Fibroblast of upper back skin (primary cell): ENCODE measurements around the gene MSI2.
"Not testable (repeated sequence)": the region's sequence is repeated elsewhere in the genome, so short reads cannot be mapped to it uniquely, and the experiment has no call there.

Experiments used
- DNase-seq: peaks from one replicate; pipeline ENCODE4 v3.0.0-alpha.2; 2013

Gene MSI2

GRCh38 chr17:57294101-57294500 is 37.8 kb downstream of the MSI2 start:
- no peak for DNase-seq

- peak; percentile 23 for DNase-seq
Observed at GRCh38 chr17:57294629-57295501, 38.5 kb downstream of the MSI2 start.

GRCh38 chr17:57295526-57296023 is 39.3 kb downstream of the MSI2 start:
- DNase-seq = peak; percentile 66

- DNase-seq = no peak
Observed at GRCh38 chr17:57296231-57296630, 39.9 kb downstream of the MSI2 start.

GRCh38 chr17:57299176-57299575 is 42.9 kb downstream of the MSI2 start:
- DNase-seq = no peak

GRCh38 chr17:57300592-57300991 is 44.3 kb downstream of the MSI2 start:
- DNase-seq = not testable (repeated sequence)

- no peak for DNase-seq
Observed at GRCh38 chr17:57302690-57303465, 46.6 kb downstream of the MSI2 start.

GRCh38 chr17:57305144-57305728 is 48.9 kb downstream of the MSI2 start:
- no peak for DNase-seq

- DNase-seq = peak; percentile 23
Observed at GRCh38 chr17:57305908-57306504, 49.7 kb downstream of the MSI2 start.

- no peak for DNase-seq
Observed at GRCh38 chr17:57308543-57309186, 52.3 kb downstream of the MSI2 start.

GRCh38 chr17:57309479-57309878 is 53.2 kb downstream of the MSI2 start:
- DNase-seq = no peak

- DNase-seq = no peak
Observed at GRCh38 chr17:57311281-57312216, 55.2 kb downstream of the MSI2 start.

- no peak for DNase-seq
Observed at GRCh38 chr17:57312242-57312641, 55.9 kb downstream of the MSI2 start.

- DNase-seq = no peak
Observed at GRCh38 chr17:57313097-57313835, 56.9 kb downstream of the MSI2 start.

- no peak for DNase-seq
Observed at GRCh38 chr17:57315061-57316015, 59.0 kb downstream of the MSI2 start.

- no peak for DNase-seq
Observed at GRCh38 chr17:57316361-57316760, 60.0 kb downstream of the MSI2 start.

GRCh38 chr17:57317079-57317478 is 60.8 kb downstream of the MSI2 start:
- DNase-seq = no peak

GRCh38 chr17:57318913-57319312 is 62.6 kb downstream of the MSI2 start:
- no peak for DNase-seq

GRCh38 chr17:57319806-57320205 is 63.5 kb downstream of the MSI2 start:
- no peak for DNase-seq
